Erythroblast (primary cell): ENCODE results near the gene ACADSB.

ENCODE experiments used
- GATA1 ChIP-seq: IDR thresholded peaks from 2 replicates; pipeline ENCODE4 v1.6.1; 2011; ENCODE audit warnings: low read depth, mild to moderate bottlenecking, control low read depth, low read length, moderate library complexity
- POLR2A ChIP-seq: IDR thresholded peaks from 2 replicates; pipeline ENCODE4 v1.6.1; 2011; ENCODE audit warnings: mild to moderate bottlenecking, low read length

GRCh38 chr10:123073187-123073586, 64.4 kb downstream of the ACADSB start:
- TF ChIP-seq POLR2A (no peak), GATA1 (no peak)
